PC-9 (cell line): ENCODE data around the gene MAFF. TPM values are rescaled to one million over a fixed set of nuclear protein-coding genes. Genes with fewer than 3 reads are reported as not detected.
A peak's percentile ranks its signal among the peaks of the same experiment; 100 is the strongest.

Experiments
- BruUV-seq: library from RNA; stranded (reverse); fragments of 400-500 nt; replicated peaks from 2 replicates; lab custom pipeline; 2021; lab: Mats Ljungman, UMichigan
- CTCF ChIA-PET: fragments of 300-600 bp; sonication (Branson Sonifier 250); formaldehyde crosslinking; loops from one replicate; lab custom pipeline; 2022; ENCODE audit warnings: antibody characterized with exemption; lab: Charles Lee
- POLR2A ChIA-PET: fragments of 300-600 bp; sonication (Branson Sonifier 250); formaldehyde crosslinking; loops from one replicate; lab custom pipeline; 2022; ENCODE audit warnings: antibody characterized with exemption; ENCODE audit not compliant: unreplicated experiment; lab: Charles Lee
- DNase-seq, 2 experiments: peaks; one replicate each; pipeline versions ENCODE4 v3.0.0 to v3.0.0-alpha.2; 2015 to 2022; ENCODE audit warnings: mixed read lengths in 1 of 2
- H2AFZ ChIP-seq: fragments of 200-600 bp; sonication (generic); 2 replicates; pipeline ENCODE4 v1.8.1; 2017; ENCODE audit warnings: antibody characterized with exemption
- H3F3A ChIP-seq: fragments of 200-600 bp; sonication (generic); 2 replicates; pipeline ENCODE4 v1.8.1; 2017; ENCODE audit warnings: antibody characterized with exemption, mild to moderate bottlenecking, low read depth; ENCODE audit not compliant: insufficient read depth
- H3K27ac ChIP-seq: fragments of 200-600 bp; sonication (generic); 2 replicates; pipeline ENCODE4 v1.6.1; 2016; ENCODE audit warnings: mixed run types
- H3K27me3 ChIP-seq: fragments of 200-600 bp; sonication (generic); 2 replicates; pipeline ENCODE4 v1.6.1; 2016; ENCODE audit warnings: low read depth, mixed run types; ENCODE audit not compliant: insufficient read depth
- H3K36me3 ChIP-seq: fragments of 200-600 bp; sonication (generic); 2 replicates; pipeline ENCODE4 v1.6.1; 2016; ENCODE audit warnings: low read depth, mixed run types
- H3K4me1 ChIP-seq: fragments of 200-600 bp; sonication (generic); replicated peaks from 2 replicates; pipeline ENCODE4 v1.6.1; 2016; ENCODE audit warnings: mixed run types; ENCODE audit not compliant: insufficient read depth
- H3K4me2 ChIP-seq: fragments of 200-600 bp; sonication (generic); 2 replicates; pipeline ENCODE4 v1.6.1; 2017; ENCODE audit warnings: mixed run types
- H3K4me3 ChIP-seq: fragments of 200-600 bp; sonication (generic); 2 replicates; pipeline ENCODE4 v1.6.1; 2016; ENCODE audit warnings: mixed run types
- H3K79me2 ChIP-seq: fragments of 200-600 bp; sonication (generic); 2 replicates; pipeline ENCODE4 v1.6.1; 2017; ENCODE audit warnings: low read depth, mixed run types
- H3K9me2 ChIP-seq: fragments of 200-600 bp; sonication (generic); 2 replicates; pipeline ENCODE4 v1.8.1; 2017; ENCODE audit warnings: mild to moderate bottlenecking; ENCODE audit not compliant: insufficient read depth
- H3K9me3 ChIP-seq: fragments of 200-600 bp; sonication (generic); 2 replicates; pipeline ENCODE4 v1.8.1; 2016; ENCODE audit warnings: low read depth; ENCODE audit not compliant: insufficient read depth
- H4K20me1 ChIP-seq: fragments of 200-600 bp; sonication (generic); 2 replicates; pipeline ENCODE4 v1.8.1; 2017; ENCODE audit not compliant: insufficient read depth
- CTCF ChIP-seq: fragments of 200-600 bp; sonication (generic); conservative IDR thresholded peaks from 2 replicates; pipeline ENCODE4 v1.6.1; 2017; ENCODE audit warnings: mixed run types, antibody characterized with exemption, mild to moderate bottlenecking, moderate library complexity
- EZH2 ChIP-seq: fragments of 200-600 bp; sonication (generic); IDR thresholded peaks from 2 replicates; pipeline ENCODE4 v1.8.0; 2017; ENCODE audit warnings: antibody characterized with exemption, low read depth
- intact Hi-C: fragments of 100-400 bp; cut with micrococcal nuclease; formaldehyde crosslinking; loops from one replicate; pipeline ENCODE4 v1.10.0; 2022; ENCODE audit not compliant: unreplicated experiment
- total RNA-seq: library from RNA; stranded (reverse); gene quantifications from 2 replicates; pipeline ENCODE4 v1.2.3, GENCODE V29; 2021

Gene MAFF
- total RNA-seq, 1 experiment from 2014 or later = 27.9 TPM

GRCh38 chr22:38186429-38186828, 15.4 kb upstream of the MAFF start:
- Histone ChIP-seq H3K27me3 (no peaks in the 10 kb centered on the region), H3K9me3 (no peaks in the 10 kb centered on the region), H3F3A (peaks cover 42% of the 10 kb centered on the region), H3K27ac (0 out of 2 replicates have a peak overlapping the region, but pooled peaks have one; percentile 30), H3K4me3 (no peak overlapping the region), H3K4me2 (no peak overlapping the region), H3K36me3 (no peaks in the 10 kb centered on the region), H3K4me1 (peaks cover 50% of the 10 kb centered on the region), H4K20me1 (no peaks in the 10 kb centered on the region), H3K79me2 (no peaks in the 10 kb centered on the region), H2AFZ (no peak overlapping the region), H3K9me2 (no peaks in the 10 kb centered on the region)
- ChIA-PET POLR2A (interaction anchor here (0.6 kb wide), 1 partner anchor 15 kb away, joined by 4 read pairs; the partner anchor contains the start of gene MAFF), CTCF (no interaction called here)
- BruUV-seq = no TSS peak
- intact Hi-C loops = no loop called here
- no peak for DNase-seq
- TF ChIP-seq EZH2 = no peak
- no peak for TF ChIP-seq CTCF

GRCh38 chr22:38187413-38188212, 14.2 kb upstream of the MAFF start:
- intact Hi-C loops = no loop called here
- no peaks in the 10 kb centered on the region for H3K9me2 ChIP-seq
- H3K4me2 ChIP-seq = peak overlapping the region; percentile 25
- H3F3A ChIP-seq = peaks cover 39% of the 10 kb centered on the region
- peaks cover 53% of the 10 kb centered on the region for H3K4me1 ChIP-seq
- POLR2A ChIA-PET = interaction anchor here (0.7 kb wide), 1 partner anchor 27 kb away, joined by 8 read pairs; no protein-coding TSS in a partner anchor
- DNase-seq = peak in 1 of 2 experiments; percentile 75
- no peaks in the 10 kb centered on the region for H3K36me3 ChIP-seq
- TF ChIP-seq EZH2 = no peak
- TF ChIP-seq CTCF = no peak
- no peaks in the 10 kb centered on the region for H3K9me3 ChIP-seq
- no peak overlapping the region for H2AFZ ChIP-seq
- no peaks in the 10 kb centered on the region for H3K79me2 ChIP-seq
- CTCF ChIA-PET = no interaction called here
- H3K4me3 ChIP-seq = no peak overlapping the region
- BruUV-seq = no TSS peak
- peak overlapping the region; percentile 30 for H3K27ac ChIP-seq
- H3K27me3 ChIP-seq = no peaks in the 10 kb centered on the region
- H4K20me1 ChIP-seq = no peaks in the 10 kb centered on the region

- no peak for TF ChIP-seq EZH2
- Histone ChIP-seq H4K20me1 (no peaks in the 10 kb centered on the region), H3K4me2 (no peak overlapping the region), H2AFZ (no peak overlapping the region), H3K27me3 (no peaks in the 10 kb centered on the region), H3K79me2 (no peaks in the 10 kb centered on the region), H3K9me3 (no peaks in the 10 kb centered on the region), H3K27ac (no peak overlapping the region), H3K4me1 (peaks cover 50% of the 10 kb centered on the region), H3K36me3 (no peaks in the 10 kb centered on the region), H3K9me2 (no peaks in the 10 kb centered on the region), H3F3A (peaks cover 25% of the 10 kb centered on the region), H3K4me3 (no peak overlapping the region)
- no TSS peak for BruUV-seq
- DNase-seq = no peak
- ChIA-PET POLR2A (no interaction called here), CTCF (no interaction called here)
- intact Hi-C loops = no loop called here
These were observed 12.7 kb upstream of the MAFF start for GRCh38 chr22:38189104-38189503.
